Glomerular endothelial cell (primary cell): ENCODE measurements around the gene FREM1. TPM values are rescaled to one million over a fixed set of nuclear protein-coding genes. Genes with fewer than 3 reads are reported as not detected.

Source experiments
- DNase-seq: peaks from one replicate; pipeline ENCODE4 v3.0.0-alpha.2; 2011; ENCODE audit warnings: low read depth, low spot score; ENCODE audit errors: extremely low read depth
- total RNA-seq: library from RNA; depleted of rRNA; stranded (reverse); fragments of >200 nt; gene quantifications from 2 replicates; pipeline ENCODE4 v1.2.3, GENCODE V29; 2015

FREM1 gene
- total RNA-seq, 1 donor from 2014 or later = 0.06 TPM

DNA sequence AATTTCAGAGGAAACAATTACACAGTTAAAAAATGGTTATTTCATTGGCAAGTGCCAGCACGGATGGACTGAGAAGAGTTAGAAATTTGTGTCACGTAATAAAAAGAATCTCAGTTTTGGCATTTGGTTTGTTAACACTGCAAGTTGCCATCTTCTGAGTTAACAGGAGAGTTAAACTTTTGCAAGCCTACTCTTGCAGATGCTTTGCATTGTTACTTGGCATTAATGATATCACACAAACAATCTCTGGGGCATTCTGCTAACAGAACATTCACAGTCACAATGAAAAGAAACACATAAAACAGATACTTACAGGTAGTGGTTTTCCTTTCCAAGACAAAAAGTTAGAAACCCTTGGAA, 647 bp downstream of the FREM1 start:
- DNase-seq = no peak

DNA sequence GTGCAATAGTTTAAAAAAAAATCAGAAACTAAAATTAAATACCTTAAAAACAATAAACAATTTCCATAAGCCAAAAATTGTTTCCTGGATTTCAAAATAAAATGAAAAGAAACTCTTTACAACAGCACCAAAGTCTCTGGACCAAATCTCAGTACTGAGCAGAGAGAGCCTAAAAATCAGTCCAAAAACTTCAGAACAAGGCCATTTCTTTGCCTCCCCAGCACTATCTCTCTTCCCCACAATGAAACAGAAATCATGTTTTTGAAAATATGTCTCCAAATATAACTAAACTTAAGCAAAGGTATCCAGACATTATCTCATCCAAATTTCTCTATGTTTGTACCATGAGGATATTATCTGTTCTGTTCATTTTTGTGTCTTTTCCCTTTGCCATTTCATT, 1.0 kb downstream of the FREM1 start:
- DNase-seq = no peak

DNA sequence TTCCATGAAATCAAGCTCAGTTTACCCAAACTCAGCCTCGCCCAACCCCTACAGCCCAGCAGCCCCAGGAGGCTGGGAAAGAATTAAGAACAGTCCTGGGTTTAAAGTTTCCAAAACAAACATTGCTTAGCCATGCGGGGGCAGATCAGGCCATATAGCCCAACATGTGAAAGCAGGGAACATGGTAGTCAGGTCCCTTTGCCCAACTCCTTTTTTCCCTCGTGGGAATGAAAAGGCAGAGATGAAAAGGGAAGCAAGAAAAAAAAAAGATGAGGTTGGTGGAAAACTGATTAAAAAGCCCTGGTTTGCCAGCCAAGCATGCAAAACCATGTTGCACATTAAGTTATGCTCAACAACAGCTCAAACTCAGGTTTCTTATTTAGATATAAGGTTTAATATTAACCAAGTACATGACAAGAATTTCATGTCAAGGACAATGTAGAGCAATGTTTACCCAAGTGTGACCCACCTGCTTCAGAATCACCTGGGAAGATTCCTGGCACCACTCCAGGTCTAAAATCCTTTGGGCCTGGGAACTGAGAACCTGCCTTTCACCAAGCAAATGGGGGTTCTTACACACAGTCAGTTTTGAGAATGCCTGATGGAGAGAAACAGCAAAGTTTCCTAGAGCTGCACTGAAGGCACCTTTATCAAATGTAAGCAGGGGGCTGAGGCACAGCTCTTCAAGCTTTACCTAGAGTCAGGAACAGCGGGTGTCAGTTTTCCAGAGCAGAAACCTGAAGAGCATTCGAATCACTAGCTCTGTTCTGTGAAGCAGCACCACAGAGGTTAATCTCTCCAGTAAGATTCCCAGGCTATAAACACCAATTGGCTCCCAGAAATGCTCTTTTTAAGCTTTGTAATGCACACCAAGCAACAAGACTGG, 1.7 kb downstream of the FREM1 start:
- DNase-seq = no peak

GRCh38 chr9:14907696-14908095, 2.5 kb downstream of the FREM1 start:
- DNase-seq = no peak

DNA sequence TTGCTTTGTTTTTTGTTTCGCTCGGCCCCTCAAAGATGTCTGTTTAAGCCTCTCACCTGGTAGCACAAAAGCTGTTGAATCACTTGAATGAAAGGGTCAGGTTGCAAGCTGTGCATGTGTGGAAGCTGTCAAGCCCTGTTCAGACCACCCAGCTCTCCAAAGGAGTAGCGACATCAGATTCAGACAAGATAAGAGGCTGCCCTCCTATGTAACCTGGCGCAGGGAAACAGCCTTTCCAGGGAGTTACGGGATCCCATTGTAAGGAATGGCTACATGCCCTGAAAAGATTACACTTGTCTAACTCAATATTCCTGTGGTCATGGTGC, 2.9 kb downstream of the FREM1 start:
- DNase-seq = no peak

GRCh38 chr9:14906644-14907359, 3.4 kb downstream of the FREM1 start:
- no peak for DNase-seq

DNA sequence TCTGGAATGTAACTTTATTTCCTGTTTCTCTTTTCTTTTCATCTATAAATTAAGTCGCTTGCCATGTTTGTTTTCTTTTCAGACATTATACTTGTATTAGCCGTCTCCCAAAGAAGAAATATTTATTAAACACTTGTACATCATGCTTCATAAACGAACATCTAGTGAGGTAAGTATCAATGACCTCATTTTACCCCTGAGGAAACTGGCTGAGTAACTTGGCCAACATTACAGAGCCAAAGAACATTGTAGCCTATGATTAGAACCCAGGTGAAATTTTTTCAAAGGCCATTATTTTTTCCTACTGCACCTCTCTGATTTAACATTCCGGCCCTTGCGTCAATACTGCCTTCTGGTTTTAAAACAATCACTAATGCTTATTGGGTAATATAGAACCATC, 4.2 kb downstream of the FREM1 start:
- DNase-seq = no peak

- no peak for DNase-seq
These were observed 7.2 kb downstream of the FREM1 start for GRCh38 chr9:14903040-14903439.

DNA sequence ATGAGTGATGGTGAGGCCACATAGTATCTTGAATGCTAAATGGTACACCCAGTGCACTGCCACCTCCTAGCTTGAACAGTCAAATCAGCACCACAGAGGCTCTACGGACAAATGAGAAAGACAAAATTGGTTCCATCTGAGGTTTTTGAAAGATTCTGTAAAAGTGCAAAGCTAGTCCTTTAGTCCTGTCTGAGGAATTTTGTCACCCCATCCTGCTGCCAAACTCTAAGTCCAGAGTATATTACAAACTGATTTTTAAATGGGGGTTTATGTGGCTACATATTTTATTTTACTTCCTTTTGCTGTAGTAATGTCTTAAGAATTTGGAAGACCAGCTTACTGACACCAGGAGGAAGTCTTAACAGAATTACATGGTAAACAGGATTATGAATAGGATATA, 7.7 kb downstream of the FREM1 start:
- no peak for DNase-seq

DNA sequence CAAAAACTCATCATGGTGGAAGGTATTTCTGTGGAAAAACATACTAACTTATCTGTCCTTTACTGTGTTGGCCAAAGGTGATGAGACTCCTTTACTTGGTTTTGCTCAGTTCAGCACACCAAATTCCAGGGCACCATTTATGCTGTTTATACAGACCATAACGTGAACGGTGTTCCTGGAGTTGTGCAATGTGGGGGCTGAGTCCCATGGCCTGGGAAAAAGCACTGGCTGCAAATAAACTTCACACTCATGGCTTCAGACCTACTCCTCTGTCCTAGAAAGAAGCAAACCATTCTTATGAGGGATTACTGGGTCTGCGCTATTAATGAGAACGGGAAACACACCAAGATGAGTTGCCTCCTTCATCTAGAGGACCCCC, 10.4 kb downstream of the FREM1 start:
- DNase-seq = no peak

- no peak for DNase-seq
These were observed 11.0 kb downstream of the FREM1 start for GRCh38 chr9:14899042-14899814.

DNA sequence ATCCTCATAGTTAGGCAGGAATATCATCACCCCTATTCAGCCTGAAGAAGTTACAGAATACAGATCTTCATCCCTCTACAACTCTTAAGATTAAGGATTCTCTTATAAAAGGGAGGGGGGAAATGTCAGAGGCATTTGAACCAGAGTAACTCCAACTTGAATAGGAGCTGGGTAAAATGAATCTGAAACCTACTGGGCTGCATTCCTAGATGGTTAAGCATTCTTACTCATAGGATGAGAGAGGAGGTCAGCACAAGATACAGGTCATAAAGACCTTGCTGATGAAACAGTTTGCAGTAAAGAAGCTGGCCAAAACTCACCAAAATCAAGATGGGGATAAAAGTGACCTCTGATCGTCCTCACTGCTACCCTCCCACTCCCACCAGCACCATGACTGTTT, 14.4 kb downstream of the FREM1 start:
- no peak for DNase-seq

GRCh38 chr9:14893280-14893679, 16.9 kb downstream of the FREM1 start:
- no peak for DNase-seq

GRCh38 chr9:14891332-14891731, 18.9 kb downstream of the FREM1 start:
- DNase-seq = no peak

- no peak for DNase-seq
These were observed 20.8 kb downstream of the FREM1 start for GRCh38 chr9:14889451-14889850.

DNA sequence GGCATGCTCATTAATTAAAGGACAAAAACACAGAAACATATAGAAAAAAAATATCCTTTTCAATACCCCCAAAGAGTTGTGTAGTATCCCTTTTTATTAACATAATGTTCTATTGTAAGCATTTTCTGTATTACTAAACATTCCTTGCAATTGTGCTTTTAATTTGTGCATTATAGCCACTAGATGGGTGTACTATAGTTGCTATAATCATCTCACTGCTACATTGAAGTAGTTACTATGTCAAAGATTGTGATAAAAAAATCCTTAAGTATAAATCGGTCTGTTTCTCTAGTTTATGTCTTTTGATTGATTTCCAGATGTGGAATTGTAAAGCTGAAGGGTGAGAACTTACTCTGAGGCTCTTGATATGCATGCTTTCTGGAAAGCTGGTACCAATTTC, 21.4 kb downstream of the FREM1 start:
- no peak for DNase-seq

GRCh38 chr9:14888272-14888671, 22.0 kb downstream of the FREM1 start:
- DNase-seq = no peak

DNA sequence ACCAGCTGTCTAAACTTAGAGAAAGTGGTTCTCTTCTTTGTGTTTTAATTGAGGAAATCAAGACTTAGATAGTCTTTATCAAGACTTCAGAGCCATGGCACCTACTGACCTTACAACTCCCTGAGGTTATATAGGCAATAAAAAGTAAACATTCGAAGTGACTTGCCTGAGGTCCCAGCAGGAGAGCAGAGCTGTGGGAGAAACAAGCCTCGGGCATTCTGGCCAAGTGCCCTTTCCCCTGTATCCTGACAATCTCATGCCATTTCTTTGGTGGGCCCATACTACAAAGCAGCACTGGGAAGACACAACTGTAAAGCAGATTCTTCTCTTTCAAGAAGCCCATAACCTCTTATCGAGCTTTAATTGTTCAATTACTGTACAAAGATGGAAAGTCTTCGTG, 23.1 kb downstream of the FREM1 start:
- DNase-seq = no peak

DNA sequence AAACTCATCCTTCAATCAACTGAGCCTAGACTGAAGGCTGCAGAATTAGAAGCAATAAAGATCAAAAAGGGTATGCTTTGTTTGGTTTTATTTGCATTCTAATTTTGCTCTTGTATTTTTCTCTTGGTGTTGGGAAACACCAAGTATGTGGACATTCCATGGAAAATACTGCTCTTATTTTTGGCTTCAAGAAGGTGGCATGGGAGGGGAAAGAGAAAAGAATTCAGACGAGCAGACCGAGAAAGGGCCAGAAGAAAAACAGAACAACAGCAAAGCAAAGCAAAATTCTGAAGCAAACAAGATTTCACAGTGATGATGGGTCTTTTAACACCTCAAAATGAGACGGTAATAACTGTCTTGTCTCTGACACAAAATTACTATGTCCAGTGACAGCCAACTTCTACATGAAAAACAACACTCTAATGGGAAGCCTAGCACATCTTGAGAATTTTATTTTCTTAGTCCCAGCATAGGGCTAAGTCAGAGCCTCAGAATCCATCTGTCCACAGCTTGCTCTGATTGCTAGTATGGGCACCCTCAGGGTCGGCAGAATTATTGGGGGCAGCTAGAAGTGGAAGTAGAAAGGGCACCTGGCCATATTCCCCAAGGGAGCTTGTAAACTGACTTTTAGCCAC, 26.8 kb downstream of the FREM1 start:
- no peak for DNase-seq

GRCh38 chr9:14882090-14882489, 28.1 kb downstream of the FREM1 start:
- no peak for DNase-seq

- no peak for DNase-seq
These were observed 29.2 kb downstream of the FREM1 start for GRCh38 chr9:14881006-14881405.
